ENCODE results near the gene CCDC92. TPM values are rescaled to one million over a fixed set of nuclear protein-coding genes. Genes with fewer than 3 reads are reported as not detected.

CCDC92 gene
- total and polyA plus RNA-seq, 2 donors (not counting 1 experiment from before 2014, with no cell fraction given), result 26.6 to 36.2 TPM

GRCh38 chr12:123937707-123938591 lies 34.7 kb downstream of the CCDC92 start:
- H3K27me3 Mint-ChIP-seq, result no peaks in the 10 kb centered on the region
- peak; percentile 22 for DNase-seq
- peaks cover 0 to 12% (median 2%) of the 10 kb centered on the region in 3 donors for H3K9me3 ChIP-seq (ENCODE audit: control extremely low read depth in 1 of 3, control insufficient read depth in 2 of 3, insufficient read depth in 1 of 3, low read length in 2 of 3)
- H3K27me3 ChIP-seq (replicated peaks in 1 of 4; ENCODE audit: control extremely low read depth in 1 of 4, control insufficient read depth in 3 of 4, insufficient read depth in 4 of 4, low read length in 3 of 4), result no peaks in the 10 kb centered on the region
- H3K27ac Mint-ChIP-seq, result peak overlapping the region; percentile 16
- H3K36me3 ChIP-seq (replicated peaks in 1 of 2; ENCODE audit: control extremely low read depth in 1 of 2, control insufficient read depth in 1 of 2, extremely low read depth in 1 of 2, insufficient read depth in 2 of 2, low read length in 1 of 2), result peaks cover 2 to 30% of the 10 kb centered on the region in 2 experiments
- H3K9ac ChIP-seq (ENCODE audit: low read length), result peak overlapping the region; percentile 34
- intact Hi-C loops (cut with micrococcal nuclease), result no loop called here
- H4K20me1 ChIP-seq (ENCODE audit: control insufficient read depth, insufficient read depth, low read length, poor library complexity, severe bottlenecking), result no peaks in the 10 kb centered on the region
- H3K4me1 Mint-ChIP-seq, result peaks cover 25% of the 10 kb centered on the region
- TF ChIP-seq, protein P1, sequence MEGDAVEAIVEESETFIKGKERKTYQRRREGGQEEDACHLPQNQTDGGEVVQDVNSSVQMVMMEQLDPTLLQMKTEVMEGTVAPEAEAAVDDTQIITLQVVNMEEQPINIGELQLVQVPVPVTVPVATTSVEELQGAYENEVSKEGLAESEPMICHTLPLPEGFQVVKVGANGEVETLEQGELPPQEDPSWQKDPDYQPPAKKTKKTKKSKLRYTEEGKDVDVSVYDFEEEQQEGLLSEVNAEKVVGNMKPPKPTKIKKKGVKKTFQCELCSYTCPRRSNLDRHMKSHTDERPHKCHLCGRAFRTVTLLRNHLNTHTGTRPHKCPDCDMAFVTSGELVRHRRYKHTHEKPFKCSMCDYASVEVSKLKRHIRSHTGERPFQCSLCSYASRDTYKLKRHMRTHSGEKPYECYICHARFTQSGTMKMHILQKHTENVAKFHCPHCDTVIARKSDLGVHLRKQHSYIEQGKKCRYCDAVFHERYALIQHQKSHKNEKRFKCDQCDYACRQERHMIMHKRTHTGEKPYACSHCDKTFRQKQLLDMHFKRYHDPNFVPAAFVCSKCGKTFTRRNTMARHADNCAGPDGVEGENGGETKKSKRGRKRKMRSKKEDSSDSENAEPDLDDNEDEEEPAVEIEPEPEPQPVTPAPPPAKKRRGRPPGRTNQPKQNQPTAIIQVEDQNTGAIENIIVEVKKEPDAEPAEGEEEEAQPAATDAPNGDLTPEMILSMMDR (IDR thresholded peaks at IDR 0.05), result no peak
- TF ChIP-seq EZH2 (IDR thresholded peaks at IDR 0.05; ENCODE audit: borderline replicate concordance, insufficient read depth, low read depth, low read length, poor library complexity, severe bottlenecking), result no peak
- H3K4me3 Mint-ChIP-seq, result peak overlapping the region; percentile 64
- no peaks in the 10 kb centered on the region for H3K79me2 ChIP-seq (ENCODE audit: control insufficient read depth, insufficient read depth, low read length)
- H3K4me1 ChIP-seq (ENCODE audit: control insufficient read depth in 2 of 2, insufficient read depth in 2 of 2, low read length in 2 of 2), result peaks cover 20 to 22% of the 10 kb centered on the region in 2 donors
- H3K27ac ChIP-seq (ENCODE audit: low read length in 2 of 2), result peak overlapping the region in 1 of 2 donors; percentile 0
- peak overlapping the region; percentile 14 for H2AFZ ChIP-seq (ENCODE audit: insufficient read depth, low read depth, low read length, poor library complexity, severe bottlenecking)
- peaks cover 2% of the 10 kb centered on the region for H3K9me3 Mint-ChIP-seq (ENCODE audit: insufficient read depth)
- ATAC-seq (ENCODE audit: low read depth), result peak; percentile 53
- peak overlapping the region; percentile 56 for H3K4me2 ChIP-seq (replicated peaks; ENCODE audit: low read depth, low read length, poor library complexity, severe bottlenecking)
- H3K4me3 ChIP-seq (ENCODE audit: control extremely low read depth in 1 of 5, extremely low read depth in 1 of 5, insufficient read depth in 1 of 5, low read depth in 2 of 5, low read length in 4 of 5), result peak overlapping the region in 2 of 5 experiments; percentile 15 to 17
- 17% methylated on average over 10 of the region's 16 CpGs for WGBS (ENCODE audit: insufficient coverage)
- CTCF ChIA-PET, result interaction anchor here (0.6 kb wide), 1 partner anchor 31 kb away, joined by 5 read pairs; no protein-coding TSS in a partner anchor
- POLR2A ChIA-PET, result no interaction called here
